Right kidney (tissue), 1 donor: ENCODE data around the gene FAM72A.
"Not testable (repeated sequence)": the region's sequence is repeated elsewhere in the genome, so short reads cannot be mapped to it uniquely, and the experiment has no call there.

Experiments
- DNase-seq: peaks from one replicate; pipeline ENCODE4 v3.0.0-alpha.2; 2016

FAM72A gene

DNA sequence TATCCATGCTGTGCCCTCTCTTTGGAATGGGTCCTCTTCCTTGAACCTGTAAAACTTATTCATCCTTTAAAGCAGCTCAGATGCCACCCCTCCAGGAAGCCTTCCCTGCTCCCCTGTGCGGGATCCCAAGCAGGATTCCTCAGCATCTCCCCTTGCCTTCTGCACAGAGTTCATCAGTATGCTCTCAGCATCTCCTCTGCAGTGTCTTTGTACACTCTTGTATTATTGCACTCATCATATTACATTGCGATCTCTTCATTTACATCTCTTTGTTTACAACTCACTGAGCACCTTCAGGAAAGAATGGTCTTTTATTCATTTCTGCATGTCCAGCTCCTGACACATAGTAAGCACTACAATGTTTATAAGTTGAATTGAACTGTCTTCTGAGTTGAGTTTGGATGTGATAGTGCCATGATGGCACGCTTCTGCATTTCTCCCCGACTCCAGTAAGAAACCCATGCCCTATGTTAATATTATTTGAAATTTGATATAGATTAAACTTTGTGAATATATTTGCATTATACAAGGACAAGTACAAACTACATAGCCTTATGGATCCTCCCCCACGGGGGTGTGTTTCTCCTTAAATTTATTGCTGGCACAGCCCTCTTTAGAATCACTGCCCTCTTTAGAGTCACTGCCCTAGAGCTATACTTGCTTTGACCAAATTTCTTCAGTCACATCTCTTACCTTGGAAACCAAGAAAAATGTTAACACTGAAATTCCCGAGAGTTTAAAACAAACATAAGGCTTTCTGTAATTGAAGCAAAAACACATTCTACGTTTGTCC lies 13.2 kb upstream of the FAM72A start:
- not testable (repeated sequence) for DNase-seq

DNA sequence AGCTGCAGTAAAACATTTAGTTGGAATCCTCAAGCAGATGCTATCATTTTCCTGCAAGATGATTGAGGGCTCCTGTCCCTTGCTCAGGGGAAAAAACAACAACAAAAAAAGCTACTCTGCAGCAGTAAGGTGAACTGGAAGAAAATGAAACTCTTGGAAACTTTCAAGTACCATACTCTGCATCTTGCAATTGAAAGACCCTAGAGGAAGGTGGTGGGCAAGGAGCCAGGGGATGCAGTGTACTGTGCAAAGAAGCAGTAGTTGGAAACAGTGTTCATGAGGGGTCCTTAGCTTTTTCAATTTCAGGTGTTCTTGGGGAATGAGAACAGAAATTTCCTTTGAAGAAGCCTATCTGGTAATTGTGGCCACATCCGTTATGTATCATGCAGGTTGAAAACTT lies 8.2 kb upstream of the FAM72A start:
- DNase-seq, result not testable (repeated sequence)

DNA sequence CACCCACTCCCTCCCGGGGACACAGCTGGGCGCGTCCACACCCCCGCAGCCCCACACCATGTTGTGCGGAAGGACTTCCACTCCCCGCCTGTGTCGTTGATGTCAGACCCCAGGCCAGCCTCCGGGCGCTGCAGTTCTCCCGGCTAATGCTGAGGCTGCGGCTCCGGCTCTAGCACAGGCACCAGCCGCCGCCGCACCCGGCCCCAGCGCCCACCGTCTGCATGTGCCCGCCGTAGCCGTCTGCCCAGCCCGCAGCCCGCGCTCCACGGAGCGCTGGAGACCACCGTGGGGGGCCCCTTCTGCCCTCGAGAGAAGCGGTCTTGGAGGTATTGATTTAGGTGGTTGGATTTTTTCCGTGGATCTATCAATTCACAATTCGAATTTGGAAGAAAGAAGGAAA lies 2.9 kb upstream of the FAM72A start:
- not testable (repeated sequence) for DNase-seq

DNA sequence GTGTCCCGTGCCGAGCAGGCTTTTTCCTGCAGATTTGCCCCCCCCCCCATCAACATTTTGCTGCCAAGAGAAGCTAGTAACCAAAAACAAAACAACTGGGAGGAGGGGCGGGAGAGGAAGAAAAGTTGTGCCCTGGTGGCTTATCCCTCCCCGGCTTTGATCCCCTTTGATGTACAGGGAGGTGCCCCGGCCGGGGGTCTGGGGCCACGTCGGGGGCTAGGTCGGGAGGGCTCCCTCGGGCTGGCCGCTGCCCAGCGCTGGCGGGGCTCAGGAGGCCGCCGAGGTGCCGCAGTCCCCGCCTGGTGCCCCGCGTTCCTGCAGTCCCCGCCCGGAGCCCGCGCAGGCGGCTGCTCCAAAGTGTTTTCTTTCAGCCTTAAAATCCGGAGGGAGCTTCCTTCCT lies 2.2 kb upstream of the FAM72A start:
- peak; percentile 44 for DNase-seq

DNA sequence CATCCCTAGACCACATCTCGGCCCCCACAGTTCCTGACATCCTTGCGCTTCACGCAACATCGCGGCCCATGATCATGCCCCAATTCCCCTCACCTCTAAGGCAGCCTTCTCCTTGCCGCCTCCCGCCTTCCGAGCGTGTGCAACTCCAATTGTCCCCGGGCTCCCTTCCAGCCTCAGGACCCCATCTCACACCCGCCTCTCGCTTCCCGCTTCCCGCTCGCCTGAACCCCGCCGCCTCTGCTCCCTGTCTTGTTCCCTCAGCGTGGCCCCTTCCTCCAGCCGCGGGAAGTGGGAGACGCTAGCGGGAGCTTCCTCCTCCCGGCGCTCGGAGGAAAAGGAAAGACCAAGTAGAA lies 1.5 kb upstream of the FAM72A start:
- DNase-seq, result not testable (repeated sequence)

DNA sequence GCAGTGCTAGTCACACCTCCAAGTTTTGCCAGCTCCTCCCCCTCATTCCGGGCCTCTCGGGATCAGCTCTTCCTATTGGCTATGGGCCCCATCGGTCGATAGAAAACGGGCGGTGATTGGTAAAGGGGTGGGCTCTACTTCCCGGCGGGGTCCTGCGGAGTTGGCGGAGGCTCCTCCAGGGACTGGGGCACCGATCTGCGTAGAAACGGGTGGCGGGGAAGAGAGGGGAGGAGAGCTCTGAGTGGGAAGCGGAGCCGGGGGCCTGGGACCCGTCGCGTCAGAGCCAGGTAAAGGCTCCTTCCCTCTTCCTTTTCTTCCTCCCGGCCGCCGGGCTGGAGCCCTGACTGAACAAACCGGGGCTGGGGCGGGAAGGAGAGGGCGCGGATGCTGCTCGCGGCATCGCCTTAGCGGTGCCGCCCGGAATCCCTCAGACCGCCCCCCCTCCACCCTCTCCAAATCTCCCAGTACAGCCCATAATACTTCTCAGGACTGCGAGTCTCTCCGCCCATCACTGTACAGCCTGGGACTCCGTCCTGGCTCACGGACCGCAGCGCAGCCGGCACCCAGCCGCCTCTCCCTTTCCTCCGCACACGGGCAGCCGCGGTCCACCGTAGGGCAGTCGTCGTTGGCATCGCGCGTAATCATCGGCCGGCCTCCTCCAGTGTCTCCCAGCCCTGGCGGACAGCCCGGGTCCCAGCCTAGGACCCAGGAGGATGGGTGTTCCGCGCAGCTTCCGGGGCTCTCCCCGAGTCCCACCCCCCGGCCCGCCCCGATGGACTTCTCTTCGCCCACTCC lies 922 bp upstream of the FAM72A start, which contains the start of gene SRGAP2:
Gene SRGAP2, plus strand, starts transcription at position 178 of the 795 bp plus-strand sequence. CDS start 2,430 bp downstream, outside the sequence.
- DNase-seq, result peak; percentile 83

DNA sequence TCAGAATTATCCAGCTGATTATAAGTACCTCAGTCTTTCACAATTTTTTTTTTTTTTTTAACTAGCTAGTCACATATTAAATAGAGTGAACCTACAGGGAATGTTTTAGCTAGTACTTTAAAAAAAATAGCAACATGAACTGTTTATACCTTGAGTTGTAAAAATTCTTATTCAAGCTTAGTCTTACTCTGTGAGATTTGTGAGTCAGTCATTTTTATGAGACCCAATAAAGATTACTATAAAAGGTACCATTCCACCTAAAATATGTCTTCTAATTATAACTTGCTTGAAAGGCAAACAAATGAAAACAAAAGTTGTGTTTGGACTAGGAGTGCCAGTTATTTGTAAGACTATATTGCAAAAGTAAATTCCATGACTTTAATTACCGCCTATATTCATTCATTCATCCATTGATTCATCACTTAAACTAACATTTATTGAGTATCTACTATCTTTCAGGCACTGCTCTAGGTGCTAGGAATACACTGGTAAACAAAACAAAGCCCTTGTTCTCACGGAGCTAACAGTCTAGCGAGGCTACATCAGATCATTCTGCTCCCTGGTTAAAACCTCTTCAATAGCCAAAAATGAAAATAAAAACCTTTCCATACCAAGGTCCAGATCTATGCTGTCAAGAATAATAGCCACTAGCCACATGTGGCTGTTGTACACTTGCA lies 5.8 kb downstream of the FAM72A start:
- DNase-seq, result not testable (repeated sequence)

DNA sequence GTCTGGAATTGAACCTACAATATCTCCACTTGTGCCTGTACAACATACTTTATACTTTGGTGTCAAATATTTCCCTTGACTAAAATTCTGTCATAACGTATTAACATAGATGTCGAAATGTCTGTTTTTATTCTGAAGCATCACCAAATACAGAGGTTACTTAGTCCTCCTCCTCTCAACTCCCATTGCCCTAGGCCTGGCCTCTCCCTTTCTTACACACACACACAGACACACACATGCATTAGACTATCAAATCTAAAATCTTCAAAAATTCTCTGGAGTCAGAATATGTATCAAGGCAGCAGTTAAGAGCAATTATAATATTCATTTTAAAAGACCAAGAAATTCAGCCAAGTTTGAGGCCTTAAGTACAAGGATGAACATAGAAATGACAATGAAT lies 7.5 kb downstream of the FAM72A start:
- not testable (repeated sequence) for DNase-seq

DNA sequence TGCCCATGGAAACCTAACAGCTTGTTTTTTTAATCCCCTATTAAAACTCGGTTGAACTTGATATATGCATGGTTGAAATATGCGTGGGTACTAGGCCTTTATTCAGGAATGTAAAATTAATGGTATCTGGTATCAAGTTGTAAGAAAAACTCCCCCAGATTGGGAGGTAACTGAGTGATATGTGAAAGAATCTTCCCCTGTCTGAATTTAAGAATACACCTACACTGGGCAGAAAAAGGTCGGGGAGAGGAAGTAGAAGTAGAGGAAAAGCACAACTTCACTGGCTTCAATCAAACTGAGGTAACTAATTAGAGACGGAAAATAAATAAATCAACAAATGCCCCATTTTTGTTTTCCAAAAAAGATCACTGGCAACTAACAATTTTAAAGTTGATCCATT lies 15.8 kb downstream of the FAM72A start:
- not testable (repeated sequence) for DNase-seq

DNA sequence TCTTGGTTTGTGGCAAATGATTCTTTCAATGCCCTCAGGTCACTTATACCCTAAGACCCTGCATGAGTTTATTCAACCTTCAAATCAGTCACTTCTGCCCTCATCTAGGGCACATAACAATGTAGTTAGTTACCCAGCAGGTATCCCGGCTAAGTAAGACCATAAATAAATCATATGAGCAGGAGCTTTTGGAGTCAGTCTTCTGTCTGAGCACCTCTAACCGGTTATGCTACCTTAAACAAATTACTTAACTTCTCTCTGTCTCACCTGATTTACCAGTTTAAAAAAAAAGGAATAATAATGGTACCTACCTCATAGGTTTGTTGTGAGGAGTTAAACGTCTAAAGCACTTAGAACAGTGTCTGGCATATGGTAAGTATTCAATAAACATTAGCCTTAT lies 16.9 kb downstream of the FAM72A start:
- not testable (repeated sequence) for DNase-seq

DNA sequence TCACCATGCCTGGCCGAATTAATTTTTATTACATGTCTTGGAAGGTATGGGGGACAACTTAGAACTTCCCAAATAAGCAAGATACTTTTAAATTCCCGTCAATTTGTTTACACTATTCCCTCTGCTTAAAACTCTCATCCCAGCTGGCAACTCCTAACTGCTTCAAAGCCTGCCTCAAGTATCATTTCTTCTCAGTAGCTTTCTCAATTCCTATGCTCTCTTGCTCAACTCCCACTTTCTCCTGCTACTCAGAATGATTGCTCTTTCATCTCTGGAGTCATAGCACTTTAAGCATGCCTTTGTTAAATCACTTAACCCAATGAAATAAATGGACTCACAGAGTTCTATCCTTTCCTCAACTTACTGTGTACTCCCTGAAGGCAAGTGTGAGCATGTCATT lies 18.9 kb downstream of the FAM72A start:
- DNase-seq, result not testable (repeated sequence)

DNA sequence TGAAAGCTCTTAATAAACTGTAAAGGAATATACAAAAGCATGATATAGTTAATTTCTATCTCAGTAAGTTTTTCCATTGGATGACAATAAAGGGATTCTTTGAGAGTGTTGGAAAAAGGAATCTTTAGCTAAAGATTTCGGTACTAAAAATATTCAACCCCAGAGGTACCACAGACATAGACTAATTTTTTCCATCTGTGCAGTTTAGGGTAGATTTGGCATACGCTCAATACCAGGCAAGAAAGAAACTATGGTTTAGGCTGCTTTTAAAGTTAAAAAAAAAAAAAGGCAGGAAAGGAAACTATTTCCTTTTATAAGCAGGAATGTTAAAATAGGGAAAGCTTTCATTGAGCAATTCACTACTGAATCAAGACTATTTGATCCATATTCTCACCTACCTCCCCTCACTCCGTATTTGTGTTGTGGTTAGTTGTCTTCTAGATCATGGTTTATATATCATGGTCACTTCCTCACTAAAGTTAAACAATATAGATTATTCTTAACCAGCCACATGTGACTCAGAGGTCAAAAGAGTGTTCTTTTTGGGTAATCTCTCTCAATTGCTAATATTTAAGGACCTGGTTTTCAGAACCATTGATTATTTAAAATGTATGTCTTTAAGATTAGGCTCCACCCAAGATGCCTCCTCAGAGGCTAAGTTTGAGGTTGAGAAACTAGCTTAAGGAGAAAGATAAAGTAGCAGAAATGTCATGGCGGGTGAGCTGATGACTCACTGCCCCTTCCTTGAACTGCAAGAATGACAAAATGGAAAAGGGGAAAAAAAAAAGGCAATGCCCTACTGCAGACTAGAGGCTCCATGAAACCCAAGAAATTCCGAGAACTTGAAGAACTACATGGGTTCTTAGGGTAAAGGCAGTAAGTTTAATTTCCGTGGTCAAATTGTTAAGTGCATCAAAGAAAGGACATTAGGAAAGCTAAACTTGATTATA lies 20.0 kb downstream of the FAM72A start:
- not testable (repeated sequence) for DNase-seq

DNA sequence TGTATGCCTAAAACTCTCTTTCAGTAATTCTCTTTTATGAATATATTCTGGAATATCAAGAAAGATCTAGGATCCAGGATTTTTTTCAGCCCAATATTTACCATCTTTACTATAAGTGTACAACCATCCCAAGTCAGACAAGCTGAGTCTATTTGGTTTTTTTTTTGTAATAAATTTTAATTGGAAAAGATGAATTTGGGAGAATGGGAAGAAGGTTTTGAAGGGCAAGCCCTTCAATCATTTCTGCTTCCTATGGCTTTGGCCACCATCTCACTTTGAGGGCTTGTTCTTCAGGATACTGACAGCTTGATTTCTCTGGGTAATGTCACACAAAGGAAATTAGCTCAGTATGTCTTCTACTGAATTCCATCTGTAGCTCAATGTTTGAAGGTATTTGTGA lies 23.0 kb downstream of the FAM72A start:
- not testable (repeated sequence) for DNase-seq

DNA sequence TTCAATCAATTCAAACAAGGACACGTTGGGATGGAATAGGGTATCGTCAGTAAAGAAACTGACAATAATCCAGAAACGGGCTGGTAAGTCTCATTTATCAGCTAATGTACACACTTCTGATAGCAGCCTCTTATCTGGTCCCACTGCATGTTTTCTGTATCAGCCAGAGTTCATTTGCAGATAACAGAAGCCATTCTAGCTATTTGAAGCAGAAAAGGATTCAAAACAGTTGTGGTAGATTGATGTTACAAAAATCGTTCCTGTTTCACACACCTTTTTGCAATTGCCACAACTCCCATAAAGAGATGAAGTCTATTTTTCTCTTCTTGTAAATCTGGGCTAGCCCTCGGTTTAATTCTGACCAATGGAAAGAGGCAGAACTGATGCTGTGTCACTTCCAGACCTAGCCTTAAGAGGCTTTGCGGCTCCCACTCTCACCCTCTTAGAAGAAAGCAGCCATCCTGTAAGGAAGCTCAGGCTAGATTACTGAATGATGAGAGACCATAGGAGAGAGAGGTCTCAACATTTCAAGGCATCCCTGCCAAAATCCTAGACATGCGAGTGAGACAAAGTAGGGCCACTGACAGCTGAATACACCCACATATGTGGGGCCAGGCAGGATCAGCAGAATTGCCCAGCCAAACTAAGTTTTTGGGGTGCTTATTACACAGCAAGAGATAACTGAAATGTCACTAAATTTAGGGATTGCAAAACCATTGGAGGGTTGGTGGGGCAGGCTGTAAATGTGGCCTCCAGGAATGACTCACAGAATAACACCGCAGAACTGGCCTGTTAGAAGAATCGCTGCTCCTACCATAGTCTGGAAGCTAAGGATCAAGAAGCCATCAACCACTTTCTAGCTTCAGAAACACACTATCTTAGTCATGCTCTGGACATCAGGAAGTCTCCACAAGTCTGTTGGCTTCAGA lies 24.3 kb downstream of the FAM72A start:
- DNase-seq, result not testable (repeated sequence)

DNA sequence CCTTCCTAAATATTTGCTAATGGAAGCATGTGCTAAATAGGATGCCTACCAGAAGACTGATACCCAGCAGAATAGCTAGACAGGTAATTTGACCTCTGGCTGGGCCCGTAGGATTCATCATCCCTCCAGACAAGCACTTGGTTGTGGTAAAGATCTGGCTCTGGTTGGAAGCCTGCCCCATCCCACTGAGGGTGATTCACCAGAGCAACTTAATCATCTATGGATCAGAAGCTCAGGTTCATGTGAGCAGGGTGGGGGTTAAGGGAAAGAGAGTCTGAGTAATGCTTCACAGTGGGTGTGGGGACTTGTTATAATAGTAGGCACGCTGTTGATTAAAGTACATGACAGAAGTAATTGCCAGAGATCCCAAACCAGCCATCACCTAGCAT lies 26.5 kb downstream of the FAM72A start:
- not testable (repeated sequence) for DNase-seq

DNA sequence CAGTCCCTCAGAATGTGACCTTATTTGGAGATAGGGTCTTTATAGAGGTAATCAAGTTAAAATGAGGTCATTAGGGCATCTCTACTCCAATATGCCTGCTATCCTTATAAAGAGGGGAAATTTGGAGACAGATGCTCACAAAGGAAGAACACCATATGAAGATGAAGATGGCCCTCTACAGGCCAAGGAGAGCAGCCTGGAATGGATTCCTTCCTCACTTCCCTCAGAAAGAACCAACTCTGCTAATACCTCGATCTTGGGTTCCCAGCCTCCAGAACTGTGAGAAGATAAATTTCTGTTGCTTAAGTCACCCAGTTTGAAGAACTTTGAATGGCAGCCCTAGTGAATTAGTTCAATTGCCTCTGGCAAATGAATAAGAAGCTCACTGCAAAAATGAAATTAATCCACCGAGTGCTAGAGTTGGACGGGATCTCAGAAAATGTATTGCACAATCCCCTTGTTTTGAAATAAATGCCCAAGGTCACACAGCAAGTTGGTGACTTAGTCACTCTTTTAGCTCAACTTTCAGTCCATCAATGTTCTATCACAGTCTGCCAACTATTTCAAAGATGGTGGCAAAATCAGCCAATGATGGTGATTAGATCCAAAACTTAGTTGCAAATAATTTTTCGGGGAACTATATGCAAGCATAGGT lies 27.1 kb downstream of the FAM72A start:
- DNase-seq, result not testable (repeated sequence)

DNA sequence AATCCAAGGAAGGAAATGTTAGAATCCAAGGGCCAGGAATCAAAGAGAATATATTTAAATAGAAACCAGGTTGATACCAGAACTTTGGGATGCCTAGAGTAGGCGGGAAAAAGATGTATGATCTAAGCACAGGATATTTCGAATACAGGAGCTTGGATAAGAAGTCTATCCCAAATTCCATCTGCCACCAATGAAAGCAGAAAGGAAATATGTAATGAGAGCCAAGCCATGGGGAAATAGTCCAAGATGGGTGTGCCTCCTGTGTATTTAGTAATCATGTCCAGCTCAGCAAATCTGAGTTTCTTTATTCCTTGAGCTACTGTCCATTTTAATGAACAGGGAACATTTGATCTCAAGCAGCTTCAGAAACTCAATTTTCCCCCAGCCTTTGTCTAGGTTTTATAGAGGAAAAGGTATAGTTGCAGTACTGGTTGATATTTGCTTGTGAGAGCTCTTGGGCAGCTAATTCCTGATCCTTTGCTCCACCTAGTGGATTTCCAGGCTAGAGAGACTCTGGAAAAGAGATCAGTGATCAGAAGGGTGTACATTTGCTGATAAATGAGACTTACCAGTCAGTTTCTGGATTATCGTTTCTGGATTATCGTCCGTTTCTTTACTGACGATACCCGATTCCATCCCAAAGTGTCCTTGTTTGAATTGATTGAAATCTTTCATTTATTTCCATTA lies 28.3 kb downstream of the FAM72A start:
- DNase-seq, result not testable (repeated sequence)

DNA sequence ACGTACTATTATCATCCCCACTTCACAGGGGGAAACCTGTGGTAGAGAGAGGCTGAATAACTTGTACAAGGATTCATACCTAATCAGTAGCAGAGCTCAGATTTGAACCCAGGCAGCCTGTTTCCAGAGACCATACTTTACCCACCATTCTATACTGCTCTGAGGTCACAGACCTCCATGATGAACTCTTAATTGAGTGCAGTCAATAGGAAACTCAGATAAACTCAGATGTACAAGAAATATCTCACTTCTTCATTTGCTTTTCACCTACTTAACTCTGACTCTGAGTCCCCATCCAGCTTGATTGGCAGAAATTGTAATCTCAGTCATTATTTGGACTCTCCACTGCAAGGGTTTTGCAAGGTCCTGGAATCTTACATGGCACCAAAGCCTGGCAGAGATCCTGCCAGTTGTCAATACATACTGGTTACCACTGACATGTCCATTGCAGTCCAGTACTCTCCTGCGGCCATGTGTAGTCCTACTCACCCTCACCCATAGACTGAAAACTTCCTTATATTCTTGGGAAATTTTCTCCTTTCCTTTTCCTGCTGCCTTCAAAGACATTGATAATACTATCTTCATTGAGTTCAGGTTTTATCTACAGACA lies 29.4 kb downstream of the FAM72A start:
- DNase-seq, result not testable (repeated sequence)

DNA sequence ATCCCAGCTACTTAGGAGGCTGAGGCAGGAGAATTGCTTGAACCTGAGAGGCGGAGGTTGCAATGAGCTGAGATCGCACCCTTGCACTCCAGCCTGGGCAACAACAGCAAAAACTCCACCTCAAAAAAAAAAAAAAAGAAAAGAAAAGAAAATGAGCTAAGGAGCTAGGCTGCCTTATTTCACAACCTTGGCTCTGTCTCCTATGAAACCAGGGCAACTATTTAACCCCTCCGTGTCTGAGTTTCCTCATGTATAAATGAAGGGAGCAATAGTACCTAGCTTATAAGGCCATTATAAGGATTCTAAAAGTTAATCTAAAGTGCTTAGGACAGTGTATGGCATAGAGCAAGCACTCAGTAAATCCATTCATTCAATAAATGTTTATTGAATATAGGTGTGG lies 32.8 kb downstream of the FAM72A start:
- DNase-seq, result not testable (repeated sequence)
